Activated T-helper 1 cell treated with anti-CD3 and anti-CD28 coated beads, Interleukin-12 subunit alpha, Interleukin-12 subunit beta, Interleukin-2, Interleukin-4 antibody, amounts not matched to agents 30 ng/mL and 10 ng/mL and 1 ng/mL, durations not matched to agents 14 hours and 24 hours and 36 hours (primary cell): ENCODE measurements around the gene DAPK1. TPM values are rescaled to one million over a fixed set of nuclear protein-coding genes. Genes with fewer than 3 reads are reported as not detected.

ENCODE experiments used
- DNase-seq: peaks from one replicate; pipeline ENCODE4 v3.0.0; 2021; ENCODE audit warnings: low spot score
- H3K27ac Mint-ChIP-seq: one replicate; pipeline ENCODE4 v1.8.0; 2021; ENCODE audit warnings: mild to moderate bottlenecking, mixed read lengths
- H3K27me3 Mint-ChIP-seq: one replicate; pipeline ENCODE4 v1.8.0; 2022; ENCODE audit warnings: mild to moderate bottlenecking, moderate library complexity, mixed read lengths; ENCODE audit not compliant: insufficient read depth
- H3K36me3 Mint-ChIP-seq: one replicate; pipeline ENCODE4 v1.8.0; 2021; ENCODE audit warnings: low read depth, mixed read lengths
- H3K4me1 Mint-ChIP-seq: one replicate; pipeline ENCODE4 v1.8.0; 2021; ENCODE audit warnings: low read depth, mixed read lengths
- H3K4me3 Mint-ChIP-seq: one replicate; pipeline ENCODE4 v1.8.0; 2021; ENCODE audit warnings: mild to moderate bottlenecking, moderate library complexity, mixed read lengths
- H3K9me3 Mint-ChIP-seq: one replicate; pipeline ENCODE4 v1.8.0; 2021; ENCODE audit warnings: mixed read lengths
- intact Hi-C: fragments of 100-400 bp; cut with micrococcal nuclease; formaldehyde crosslinking; loops from one replicate; pipeline ENCODE4 v1.15.1; 2024
- total RNA-seq: library from RNA; stranded (reverse); gene quantifications from 2 replicates; pipeline ENCODE4 v1.2.3, GENCODE V29; 2022

The DAPK1 gene
- total RNA-seq, 1 donor from 2014 or later = 2.8 TPM

DNA sequence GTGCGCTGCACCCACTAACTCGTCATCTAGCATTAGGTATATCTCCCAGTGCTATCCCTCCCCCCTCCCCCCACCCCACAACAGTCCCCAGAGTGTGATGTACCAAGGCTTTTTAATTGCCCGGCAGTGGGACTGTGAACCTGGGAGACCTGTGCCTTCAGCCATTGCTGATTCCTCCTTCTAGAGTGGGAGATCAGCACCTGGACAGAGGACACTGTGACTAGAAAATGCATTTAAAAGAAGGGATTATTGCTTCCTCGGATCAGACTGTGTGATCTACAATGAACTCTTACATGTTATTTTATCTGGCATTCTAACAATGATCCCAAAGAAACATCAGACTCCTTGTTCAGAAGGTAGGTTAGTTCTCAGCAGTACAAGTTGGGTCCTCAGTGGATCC lies 254.2 kb downstream of the DAPK1 start:
- Mint-ChIP-seq H3K9me3 (peaks cover 11% of the 10 kb centered on the region), H3K27me3 (peaks cover 7% of the 10 kb centered on the region), H3K27ac (no peak overlapping the region), H3K36me3 (no peaks in the 10 kb centered on the region), H3K4me3 (no peak overlapping the region), H3K4me1 (no peaks in the 10 kb centered on the region)
- no peak for DNase-seq
- intact Hi-C loops = no loop called here

DNA sequence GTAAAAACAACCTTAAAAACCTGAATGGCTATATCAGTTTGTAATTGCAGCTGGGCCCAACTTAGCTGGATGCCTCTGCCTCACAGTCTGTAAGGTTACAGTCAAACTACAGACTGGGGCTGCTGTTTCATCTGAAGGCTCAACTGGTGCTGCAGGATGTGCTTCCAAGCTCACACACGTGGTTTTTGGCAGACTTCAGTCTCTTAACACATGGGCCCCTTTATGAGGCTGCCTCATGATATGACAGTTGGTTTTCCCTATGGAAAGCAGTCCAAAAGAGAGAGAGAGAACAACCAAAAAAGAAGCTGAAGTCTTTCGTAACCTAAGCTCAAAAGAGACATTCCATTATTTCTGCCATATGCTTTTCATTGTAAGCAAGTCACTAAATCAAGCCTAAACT lies 255.6 kb downstream of the DAPK1 start:
- Mint-ChIP-seq H3K27me3 (peaks cover 5% of the 10 kb centered on the region), H3K4me1 (no peaks in the 10 kb centered on the region), H3K36me3 (no peaks in the 10 kb centered on the region), H3K27ac (no peak overlapping the region), H3K4me3 (no peak overlapping the region), H3K9me3 (peaks cover 11% of the 10 kb centered on the region)
- no peak for DNase-seq
- intact Hi-C loops = no loop called here

Other genes with a start within 250 kb of the DAPK1 start
- 1.5 and 2.5 TPM in 2 replicates for gene CTSL, start 228.3 kb downstream of the DAPK1 start, total RNA-seq